Measurements from ENCODE around the gene LENG1.

LENG1 gene

GRCh38 chr19:54136864-54137698 lies 22.4 kb downstream of the LENG1 start:
- DNase-seq (ENCODE audit: low read depth, low spot score): peak; percentile 100
- Histone ChIP-seq H3K9ac (ENCODE audit: insufficient read length) (peak overlapping the region; percentile 98), H3K4me3 (peak overlapping the region; percentile 89), H3K27ac (no peak overlapping the region), H3K9me3 (ENCODE audit: low read depth, low read length) (no peaks in the 10 kb centered on the region), H3K36me3 (ENCODE audit: insufficient read depth, low read length) (peaks cover 24% of the 10 kb centered on the region; the same call in 1 of the 2 replicates)
- TF ChIP-seq POLR2AphosphoS5 (IDR thresholded peaks at IDR 0.05; ENCODE audit: borderline replicate concordance, low read depth, low read length): peak; percentile 86
- TF ChIP-seq EZH2 (IDR thresholded peaks at IDR 0.05): no peak
- TF ChIP-seq FOXP2 (optimal IDR thresholded peaks at IDR 0.05; ENCODE audit: control extremely low read depth, extremely low read length, insufficient read depth): peak; percentile 86

GRCh38 chr19:54136086-54136863 lies 23.2 kb downstream of the LENG1 start:
- H3K9ac ChIP-seq (ENCODE audit: insufficient read length): peak overlapping the region; percentile 56
- no peak overlapping the region for H3K27ac ChIP-seq
- TF ChIP-seq FOXP2 (optimal IDR thresholded peaks at IDR 0.05; ENCODE audit: control extremely low read depth, extremely low read length, insufficient read depth) (no peak), EZH2 (IDR thresholded peaks at IDR 0.05) (no peak), POLR2AphosphoS5 (IDR thresholded peaks at IDR 0.05; ENCODE audit: borderline replicate concordance, low read depth, low read length) (no peak)
- DNase-seq (ENCODE audit: low read depth, low spot score): no peak
- H3K36me3 ChIP-seq (ENCODE audit: insufficient read depth, low read length): peaks cover 18% of the 10 kb centered on the region; the same call in 1 of the 2 replicates
- H3K4me3 ChIP-seq: peak overlapping the region; percentile 81
- no peaks in the 10 kb centered on the region for H3K9me3 ChIP-seq (ENCODE audit: low read depth, low read length)

- Histone ChIP-seq H3K27ac (no peak overlapping the region), H3K36me3 (ENCODE audit: insufficient read depth, low read length) (peaks cover 6% of the 10 kb centered on the region; the same call in 1 of the 2 replicates), H3K9ac (ENCODE audit: insufficient read length) (no peak overlapping the region), H3K9me3 (ENCODE audit: low read depth, low read length) (no peaks in the 10 kb centered on the region), H3K4me3 (no peak overlapping the region)
- no peak for TF ChIP-seq FOXP2 (optimal IDR thresholded peaks at IDR 0.05; ENCODE audit: control extremely low read depth, extremely low read length, insufficient read depth)
- no peak for TF ChIP-seq POLR2AphosphoS5 (IDR thresholded peaks at IDR 0.05; ENCODE audit: borderline replicate concordance, low read depth, low read length)
- TF ChIP-seq EZH2 (IDR thresholded peaks at IDR 0.05): no peak
- DNase-seq (ENCODE audit: low read depth, low spot score): no peak
Measured at GRCh38 chr19:54133957-54134590, 25.4 kb downstream of the LENG1 start.

GRCh38 chr19:54133312-54133956 lies 26.1 kb downstream of the LENG1 start:
- Histone ChIP-seq H3K9me3 (ENCODE audit: low read depth, low read length) (no peaks in the 10 kb centered on the region), H3K9ac (ENCODE audit: insufficient read length) (no peak overlapping the region), H3K36me3 (ENCODE audit: insufficient read depth, low read length) (peaks cover 7% of the 10 kb centered on the region; the same call in 1 of the 2 replicates), H3K27ac (no peak overlapping the region), H3K4me3 (no peak overlapping the region)
- DNase-seq (ENCODE audit: low read depth, low spot score): peak; percentile 44
- TF ChIP-seq POLR2AphosphoS5 (IDR thresholded peaks at IDR 0.05; ENCODE audit: borderline replicate concordance, low read depth, low read length): no peak
- no peak for TF ChIP-seq FOXP2 (optimal IDR thresholded peaks at IDR 0.05; ENCODE audit: control extremely low read depth, extremely low read length, insufficient read depth)

- Histone ChIP-seq H3K36me3 (ENCODE audit: insufficient read depth, low read length) (peaks cover 28% of the 10 kb centered on the region; the same call in 1 of the 2 replicates), H3K9ac (ENCODE audit: insufficient read length) (no peak overlapping the region), H3K4me3 (no peak overlapping the region), H3K9me3 (ENCODE audit: low read depth, low read length) (no peaks in the 10 kb centered on the region), H3K27ac (no peak overlapping the region)
- TF ChIP-seq EZH2 (IDR thresholded peaks at IDR 0.05) (no peak), FOXP2 (optimal IDR thresholded peaks at IDR 0.05; ENCODE audit: control extremely low read depth, extremely low read length, insufficient read depth) (no peak), POLR2AphosphoS5 (IDR thresholded peaks at IDR 0.05; ENCODE audit: borderline replicate concordance, low read depth, low read length) (no peak)
- no peak for DNase-seq (ENCODE audit: low read depth, low spot score)
Measured at GRCh38 chr19:54129617-54129996, 29.9 kb downstream of the LENG1 start.

- TF ChIP-seq POLR2AphosphoS5 (IDR thresholded peaks at IDR 0.05; ENCODE audit: borderline replicate concordance, low read depth, low read length): no peak
- no peak for TF ChIP-seq EZH2 (IDR thresholded peaks at IDR 0.05)
- no peak for TF ChIP-seq FOXP2 (optimal IDR thresholded peaks at IDR 0.05; ENCODE audit: control extremely low read depth, extremely low read length, insufficient read depth)
- Histone ChIP-seq H3K9ac (ENCODE audit: insufficient read length) (no peak overlapping the region), H3K4me3 (no peak overlapping the region), H3K9me3 (ENCODE audit: low read depth, low read length) (no peaks in the 10 kb centered on the region), H3K27ac (no peak overlapping the region), H3K36me3 (ENCODE audit: insufficient read depth, low read length) (peaks cover 34% of the 10 kb centered on the region; the same call in 1 of the 2 replicates)
- DNase-seq (ENCODE audit: low read depth, low spot score): no peak
Measured at GRCh38 chr19:54128796-54129616, 30.5 kb downstream of the LENG1 start.

- TF ChIP-seq POLR2AphosphoS5 (IDR thresholded peaks at IDR 0.05; ENCODE audit: borderline replicate concordance, low read depth, low read length) (no peak), EZH2 (IDR thresholded peaks at IDR 0.05) (no peak), FOXP2 (optimal IDR thresholded peaks at IDR 0.05; ENCODE audit: control extremely low read depth, extremely low read length, insufficient read depth) (no peak)
- no peak for DNase-seq (ENCODE audit: low read depth, low spot score)
- Histone ChIP-seq H3K9ac (ENCODE audit: insufficient read length) (no peak overlapping the region), H3K36me3 (ENCODE audit: insufficient read depth, low read length) (peaks cover 36% of the 10 kb centered on the region; the same call in 1 of the 2 replicates), H3K9me3 (ENCODE audit: low read depth, low read length) (no peaks in the 10 kb centered on the region), H3K4me3 (no peak overlapping the region), H3K27ac (no peak overlapping the region)
Measured at GRCh38 chr19:54128441-54128725, 31.1 kb downstream of the LENG1 start.

Measured in SK-N-MC (cell line).